HUES6 (cell line): Measurements from ENCODE around the gene PCSK9.

ENCODE experiments used
- H3K27ac ChIP-seq: 2 replicates; pipeline ENCODE4 v1.7.0; 2013; ENCODE audit warnings: low read depth, mild to moderate bottlenecking, low read length, inconsistent platforms
- H3K27me3 ChIP-seq: 2 replicates; pipeline ENCODE4 v1.6.1; 2013; ENCODE audit warnings: low read length; ENCODE audit not compliant: control insufficient read depth, insufficient read depth
- H3K36me3 ChIP-seq: 2 replicates; pipeline ENCODE4 v1.6.1; 2013; ENCODE audit warnings: low read length; ENCODE audit not compliant: control insufficient read depth, insufficient read depth
- H3K4me1 ChIP-seq: 2 replicates; pipeline ENCODE4 v1.6.1; 2013; ENCODE audit warnings: low read length; ENCODE audit not compliant: control insufficient read depth, insufficient read depth
- H3K4me3 ChIP-seq: 2 replicates; pipeline ENCODE4 v1.5.1; 2013; ENCODE audit warnings: low read depth, low read length
- H3K9ac ChIP-seq: one replicate; pipeline ENCODE4 v1.6.1; 2013; ENCODE audit warnings: mild to moderate bottlenecking, low read length
- H3K9me3 ChIP-seq: 2 replicates; pipeline ENCODE4 v1.6.1; 2013; ENCODE audit warnings: low read depth, low read length; ENCODE audit not compliant: control insufficient read depth, insufficient read depth

Gene PCSK9

DNA sequence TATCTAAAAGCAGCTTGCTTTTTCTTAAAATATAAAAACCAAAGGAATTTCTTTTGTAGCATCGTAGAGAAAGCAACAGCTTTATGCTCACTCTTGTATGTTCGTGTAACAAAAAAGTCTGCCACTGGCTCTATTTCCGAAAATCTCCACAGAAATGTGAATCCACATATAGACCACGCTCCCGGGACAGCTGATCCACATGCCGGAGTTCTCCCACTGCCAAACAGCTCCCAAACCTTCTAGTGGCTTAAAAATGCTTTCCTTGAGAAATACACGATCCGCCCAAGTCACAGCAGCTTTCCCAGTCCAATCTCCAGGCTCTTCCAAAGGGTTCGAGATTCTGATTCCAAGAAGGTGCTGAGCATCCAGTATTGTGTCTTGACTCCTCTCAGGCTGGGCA, 29.3 kb downstream of the PCSK9 start:
- Histone ChIP-seq H3K4me1 (no peaks in the 10 kb centered on the region; the same call in 1 of the 2 replicates), H3K36me3 (peaks cover 97% of the 10 kb centered on the region), H3K9ac (no peak overlapping the region), H3K9me3 (no peaks in the 10 kb centered on the region), H3K27ac (no peak overlapping the region), H3K27me3 (no peaks in the 10 kb centered on the region), H3K4me3 (no peak overlapping the region)

DNA sequence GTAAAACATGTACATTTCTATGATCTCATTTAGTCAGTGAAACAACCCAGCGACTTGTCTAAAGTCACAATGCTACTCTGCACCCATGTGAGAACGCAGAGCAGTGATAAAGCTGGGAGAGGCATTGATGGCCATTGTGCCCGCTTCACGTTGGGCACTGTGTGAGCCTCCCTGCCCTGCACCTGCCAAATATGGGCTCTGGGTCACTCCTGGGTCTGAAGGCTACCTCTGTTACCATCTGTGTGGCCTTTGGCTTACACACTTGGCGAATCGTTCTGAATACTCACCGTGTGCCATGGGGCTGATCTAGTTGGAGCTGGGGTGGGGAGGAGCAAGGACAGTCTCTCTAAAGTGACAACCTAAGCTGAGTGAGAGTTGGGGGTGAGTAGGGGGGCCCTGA, 29.9 kb downstream of the PCSK9 start:
- H3K27ac ChIP-seq, result no peak overlapping the region

DNA sequence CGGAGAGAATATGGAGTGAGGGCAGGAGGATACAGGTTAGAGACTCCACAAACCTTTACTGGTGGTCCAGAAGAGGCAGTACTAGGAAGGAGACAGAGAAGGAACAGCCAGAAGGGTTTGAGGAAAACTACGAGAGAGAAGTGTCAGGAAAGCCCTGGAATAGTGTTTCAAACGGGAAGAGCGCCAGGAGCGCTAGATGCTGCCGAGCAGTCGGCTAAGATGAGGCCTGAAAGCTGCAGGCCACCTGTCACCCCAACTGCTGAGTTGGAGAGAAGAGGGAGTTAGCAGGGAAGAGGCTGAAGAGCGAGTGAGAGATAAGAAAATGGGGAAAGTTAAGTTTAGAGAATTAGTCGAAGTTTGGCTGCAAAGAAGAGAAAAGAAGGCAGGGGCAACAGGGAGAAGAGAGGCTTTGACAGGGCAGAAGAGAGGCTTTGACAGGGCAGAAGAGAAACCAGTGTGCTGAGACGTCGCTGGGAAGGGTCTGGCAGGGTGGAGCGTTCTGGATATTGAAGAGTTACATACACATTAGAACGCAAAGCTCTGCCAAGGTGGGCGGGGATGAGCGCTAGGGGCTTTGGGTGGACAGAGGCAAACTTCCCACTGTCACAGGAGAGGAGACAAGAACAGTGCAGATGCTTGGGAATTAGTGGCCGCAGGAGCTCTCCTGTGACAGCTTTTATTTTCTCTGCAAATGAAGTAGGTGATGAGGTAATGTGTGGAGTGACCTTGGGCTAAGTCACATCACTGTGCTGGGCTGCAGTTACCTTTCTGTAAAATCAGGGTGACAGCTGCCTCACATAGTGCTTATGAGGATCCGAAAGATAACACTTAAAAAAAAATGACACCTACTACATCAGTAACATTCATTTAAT, 31.2 kb downstream of the PCSK9 start:
- no peak overlapping the region for H3K4me3 ChIP-seq
- H3K27me3 ChIP-seq, result no peaks in the 10 kb centered on the region
- H3K36me3 ChIP-seq, result peaks cover 96% of the 10 kb centered on the region
- no peak overlapping the region for H3K9ac ChIP-seq
- H3K4me1 ChIP-seq, result no peaks in the 10 kb centered on the region; the same call in 1 of the 2 replicates
- no peak overlapping the region for H3K27ac ChIP-seq
- H3K9me3 ChIP-seq, result no peaks in the 10 kb centered on the region

More for the DNA sequence above, 29.9 kb downstream of the PCSK9 start:
- Histone ChIP-seq H3K27me3 (no peaks in the 10 kb centered on the region), H3K4me3 (no peak overlapping the region), H3K36me3 (peaks cover 97% of the 10 kb centered on the region), H3K9ac (no peak overlapping the region), H3K9me3 (no peaks in the 10 kb centered on the region), H3K4me1 (no peaks in the 10 kb centered on the region; the same call in 1 of the 2 replicates)

DNA sequence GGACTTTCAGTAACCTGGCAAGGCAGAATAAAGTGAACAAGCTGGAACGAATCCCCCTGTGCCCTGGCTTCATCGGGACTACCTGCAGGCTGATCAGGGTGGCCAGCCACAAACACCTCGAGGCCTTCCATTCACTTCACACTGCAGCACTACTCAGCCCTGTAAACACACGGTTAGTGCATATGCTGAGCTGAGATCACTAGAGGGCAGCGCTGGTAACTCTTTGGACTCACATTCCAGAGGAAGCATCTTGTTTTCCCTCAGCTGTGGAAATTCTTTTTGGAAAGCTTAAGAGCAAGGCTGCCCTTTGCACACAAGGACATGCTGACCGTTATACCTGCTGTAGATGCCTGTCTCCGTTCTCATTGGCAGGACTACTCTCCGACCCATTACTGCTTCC, 32.1 kb downstream of the PCSK9 start:
- no peaks in the 10 kb centered on the region for H3K9me3 ChIP-seq
- no peak overlapping the region for H3K27ac ChIP-seq
- no peaks in the 10 kb centered on the region for H3K27me3 ChIP-seq
- H3K36me3 ChIP-seq, result peaks cover 97% of the 10 kb centered on the region
- no peaks in the 10 kb centered on the region; the same call in 1 of the 2 replicates for H3K4me1 ChIP-seq
- H3K4me3 ChIP-seq, result no peak overlapping the region
- H3K9ac ChIP-seq, result no peak overlapping the region

DNA sequence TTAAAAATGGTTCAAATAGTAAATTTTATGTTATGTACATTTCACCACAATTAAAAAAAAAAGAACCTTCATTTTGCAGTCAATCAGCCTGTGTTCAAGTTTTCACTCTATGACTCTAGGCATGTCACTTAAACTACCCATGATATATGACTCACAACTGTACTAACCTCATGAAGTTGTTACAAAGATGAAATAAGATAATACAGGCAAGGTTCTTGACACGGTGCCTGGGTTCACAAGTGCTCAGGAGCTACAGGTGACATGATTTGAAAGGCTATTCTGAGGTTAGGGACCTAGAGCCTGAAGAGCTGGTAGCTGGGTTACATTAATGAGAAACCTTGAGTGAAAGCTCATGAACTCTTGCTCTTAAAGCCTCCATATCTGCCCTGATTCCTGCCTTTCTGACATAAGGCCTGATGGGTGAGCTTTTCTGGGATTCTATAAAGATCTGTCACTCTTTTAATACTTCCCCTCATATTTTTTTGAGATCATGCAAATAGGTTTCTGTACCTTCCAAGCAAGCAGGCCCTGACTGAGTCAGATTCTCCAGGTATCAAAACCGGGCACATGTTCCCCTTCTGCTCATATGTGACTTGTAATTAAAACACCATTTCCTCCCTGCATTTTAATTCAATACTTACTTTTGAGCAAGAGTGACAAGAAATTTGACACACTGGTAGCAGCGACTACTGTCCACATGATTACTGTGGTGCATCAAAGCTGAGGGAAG, 34.0 kb downstream of the PCSK9 start:
- Histone ChIP-seq H3K4me3 (no peak overlapping the region), H3K9me3 (no peaks in the 10 kb centered on the region), H3K36me3 (peaks cover 94% of the 10 kb centered on the region)

DNA sequence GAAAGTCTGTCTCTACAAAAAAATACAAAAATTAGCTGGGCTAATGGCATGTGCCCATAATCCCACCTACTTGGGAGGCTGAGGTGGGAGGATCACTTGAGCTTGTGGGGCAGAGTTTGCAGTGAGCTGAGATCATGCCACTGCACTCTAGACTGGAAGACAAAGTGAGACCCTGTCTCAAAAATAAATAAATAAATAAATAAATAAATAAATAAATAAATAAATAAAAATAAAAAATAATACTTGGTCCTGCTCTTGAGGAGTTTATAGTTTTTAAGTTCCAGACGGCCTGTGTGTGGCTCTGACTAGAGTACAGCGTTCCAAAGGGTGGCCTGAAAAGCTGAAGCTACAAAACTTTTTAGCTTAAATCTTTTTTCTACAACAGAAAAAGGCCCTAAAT, 35.1 kb downstream of the PCSK9 start:
- no peak overlapping the region for H3K4me3 ChIP-seq
- H3K9ac ChIP-seq, result no peak overlapping the region
- H3K9me3 ChIP-seq, result no peaks in the 10 kb centered on the region
- no peaks in the 10 kb centered on the region; the same call in 1 of the 2 replicates for H3K4me1 ChIP-seq
- H3K27me3 ChIP-seq, result no peaks in the 10 kb centered on the region
- H3K27ac ChIP-seq, result no peak overlapping the region
- H3K36me3 ChIP-seq, result peaks cover 93% of the 10 kb centered on the region

More for the DNA sequence above, 34.0 kb downstream of the PCSK9 start:
- Histone ChIP-seq H3K9ac (no peak overlapping the region), H3K27me3 (no peaks in the 10 kb centered on the region), H3K27ac (no peak overlapping the region), H3K4me1 (no peaks in the 10 kb centered on the region; the same call in 1 of the 2 replicates)

DNA sequence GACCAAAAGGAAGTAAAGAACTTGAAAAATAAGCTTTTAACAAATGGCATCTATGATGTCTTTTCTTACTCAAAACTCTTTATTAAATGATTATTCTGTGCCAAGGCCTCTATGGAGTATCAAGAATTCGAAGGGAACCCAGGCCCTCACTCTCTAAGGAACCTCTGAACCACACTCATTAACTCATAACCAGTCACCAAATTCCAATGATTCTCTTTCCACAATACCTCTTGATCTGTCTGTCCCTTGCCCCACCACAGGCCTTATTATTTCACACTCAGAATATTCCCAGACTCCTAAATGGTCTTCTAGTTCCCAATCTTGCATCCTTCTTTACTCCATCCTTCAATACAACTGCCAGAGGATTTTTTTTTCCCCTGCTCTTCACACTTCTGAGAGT, 37.0 kb downstream of the PCSK9 start:
- Histone ChIP-seq H3K9ac (no peak overlapping the region), H3K27ac (no peak overlapping the region), H3K36me3 (peaks cover 94% of the 10 kb centered on the region), H3K9me3 (no peaks in the 10 kb centered on the region), H3K4me3 (no peak overlapping the region), H3K27me3 (no peaks in the 10 kb centered on the region), H3K4me1 (peaks cover 2% of the 10 kb centered on the region; the same call in 1 of the 2 replicates)

DNA sequence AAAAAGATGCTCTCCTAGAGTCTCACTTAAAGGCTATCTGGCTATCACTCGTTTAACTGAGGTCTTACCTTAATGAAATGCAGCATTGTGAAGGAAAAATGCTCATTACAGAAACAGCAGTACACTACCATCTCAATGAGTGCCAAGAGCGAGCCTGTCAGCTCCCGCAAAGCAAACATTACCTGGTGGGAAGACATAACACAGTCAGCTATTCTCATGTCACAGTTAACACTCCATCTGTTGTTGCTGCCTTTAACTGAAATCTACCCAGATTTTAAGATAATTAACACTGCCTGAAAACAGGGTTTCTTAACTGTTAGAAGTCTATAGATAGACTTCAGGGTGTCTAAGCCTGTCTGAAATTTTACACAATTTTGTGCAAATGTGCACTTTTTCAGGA, 39.1 kb downstream of the PCSK9 start:
- Histone ChIP-seq H3K27me3 (no peaks in the 10 kb centered on the region), H3K4me1 (peaks cover 9% of the 10 kb centered on the region; the same call in 1 of the 2 replicates), H3K9me3 (no peaks in the 10 kb centered on the region), H3K27ac (no peak overlapping the region), H3K9ac (no peak overlapping the region), H3K4me3 (no peak overlapping the region), H3K36me3 (peaks cover 91% of the 10 kb centered on the region)

DNA sequence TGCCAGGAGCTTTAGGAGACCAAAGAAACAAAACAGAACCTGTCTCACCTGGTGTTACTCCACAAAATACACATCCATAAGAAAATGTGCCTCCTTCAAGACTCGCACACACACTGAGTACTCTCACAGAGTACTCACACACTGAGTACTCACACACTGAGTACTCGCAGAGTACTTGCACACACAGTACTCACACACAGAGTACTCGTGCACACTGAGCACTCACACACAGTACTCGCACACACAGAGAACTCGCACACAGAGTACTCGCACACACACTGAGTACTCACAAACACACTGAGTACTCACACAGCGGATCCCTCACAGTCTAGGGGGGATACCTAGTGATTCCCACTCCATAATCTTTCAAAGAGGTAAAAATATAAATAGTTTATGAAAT, 40.3 kb downstream of the PCSK9 start:
- H3K4me3 ChIP-seq, result no peak overlapping the region
- peaks cover 90% of the 10 kb centered on the region for H3K36me3 ChIP-seq
- H3K4me1 ChIP-seq, result peaks cover 9% of the 10 kb centered on the region; the same call in 1 of the 2 replicates
- no peak overlapping the region for H3K27ac ChIP-seq
- no peaks in the 10 kb centered on the region for H3K9me3 ChIP-seq
- H3K27me3 ChIP-seq, result no peaks in the 10 kb centered on the region
- no peak overlapping the region for H3K9ac ChIP-seq

DNA sequence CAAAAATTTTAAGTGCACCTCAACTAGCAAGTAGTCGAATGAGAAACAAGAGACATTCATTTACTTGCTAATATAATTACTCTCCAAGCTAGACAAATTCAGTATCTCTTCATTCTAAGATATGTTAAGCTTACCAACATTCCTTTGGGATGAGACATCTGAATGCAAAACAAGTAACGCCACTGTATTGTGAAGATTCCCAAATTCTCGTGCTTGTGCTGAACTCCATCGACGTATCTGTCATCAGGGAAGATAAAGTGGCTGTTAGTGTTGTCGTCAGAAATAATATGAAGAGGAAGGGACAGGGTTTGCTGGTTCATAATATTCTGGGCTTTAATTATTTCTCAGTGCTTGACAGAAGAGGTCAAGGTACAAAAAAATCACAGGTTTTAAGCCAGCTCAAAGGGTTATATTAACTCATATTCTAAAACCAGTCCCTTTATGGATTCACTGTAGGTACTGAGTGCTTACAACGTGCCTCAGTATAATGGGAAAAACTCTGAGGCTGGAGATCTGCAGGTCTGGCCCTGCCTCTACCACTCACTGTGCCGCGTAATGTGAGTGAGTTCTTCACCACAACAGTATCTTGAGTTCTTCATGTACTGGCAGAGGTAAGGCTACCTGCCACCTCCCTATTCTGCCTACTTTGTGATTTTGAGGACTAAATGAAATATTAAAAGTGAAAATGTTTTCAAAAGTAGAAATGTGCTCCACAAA, 42.0 kb downstream of the PCSK9 start:
- no peak overlapping the region for H3K4me3 ChIP-seq
- no peaks in the 10 kb centered on the region for H3K27me3 ChIP-seq
- H3K9me3 ChIP-seq, result no peaks in the 10 kb centered on the region
- peaks cover 90% of the 10 kb centered on the region for H3K36me3 ChIP-seq
- H3K4me1 ChIP-seq, result peaks cover 11% of the 10 kb centered on the region; the same call in 1 of the 2 replicates
- no peak overlapping the region for H3K9ac ChIP-seq
- peak overlapping the region; percentile 22 for H3K27ac ChIP-seq
